Forelimb muscle (tissue), 1 donor: Measurements from ENCODE around the gene LANCL2. TPM values are rescaled to one million over a fixed set of nuclear protein-coding genes. Genes with fewer than 3 reads are reported as not detected.
"Not testable (repeated sequence)": the region's sequence is repeated elsewhere in the genome, so short reads cannot be mapped to it uniquely, and the experiment has no call there.

Source experiments
- DNase-seq: peaks from one replicate; pipeline ENCODE4 v3.0.0-alpha.2; 2013; ENCODE audit warnings: low read depth
- polyA plus RNA-seq: library from polyadenylated mRNA; unstranded; fragments of 120-200 nt; gene quantifications from one replicate; pipeline ENCODE4 v1.2.1, GENCODE V29; 2013; ENCODE audit not compliant: insufficient read length

Gene LANCL2
- polyA plus RNA-seq, 1 donor: 18.5 TPM

GRCh38 chr7:55470261-55470660 is 105.1 kb downstream of the LANCL2 start:
- no peak for DNase-seq

GRCh38 chr7:55471594-55471993 is 106.5 kb downstream of the LANCL2 start:
- not testable (repeated sequence) for DNase-seq

DNA sequence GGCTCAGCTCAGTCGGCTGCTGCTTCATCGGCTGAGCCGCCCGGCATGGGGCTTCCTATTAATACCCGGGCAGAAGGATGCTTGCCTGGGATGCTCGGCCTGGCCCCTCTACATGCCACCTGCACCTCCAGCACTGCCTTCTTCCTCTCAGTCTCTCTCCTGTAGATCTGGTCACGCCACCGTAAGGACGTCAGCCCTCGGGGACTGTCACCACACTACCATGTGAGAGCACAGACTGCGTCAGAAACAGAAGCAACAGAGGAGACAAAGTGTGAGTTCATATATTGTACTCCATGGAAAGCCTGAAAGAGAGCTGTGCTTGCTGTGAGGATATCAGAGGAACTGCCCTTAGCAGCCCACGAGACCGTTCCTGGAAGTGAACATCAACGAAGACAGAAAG is 107.3 kb downstream of the LANCL2 start:
- not testable (repeated sequence) for DNase-seq

DNA sequence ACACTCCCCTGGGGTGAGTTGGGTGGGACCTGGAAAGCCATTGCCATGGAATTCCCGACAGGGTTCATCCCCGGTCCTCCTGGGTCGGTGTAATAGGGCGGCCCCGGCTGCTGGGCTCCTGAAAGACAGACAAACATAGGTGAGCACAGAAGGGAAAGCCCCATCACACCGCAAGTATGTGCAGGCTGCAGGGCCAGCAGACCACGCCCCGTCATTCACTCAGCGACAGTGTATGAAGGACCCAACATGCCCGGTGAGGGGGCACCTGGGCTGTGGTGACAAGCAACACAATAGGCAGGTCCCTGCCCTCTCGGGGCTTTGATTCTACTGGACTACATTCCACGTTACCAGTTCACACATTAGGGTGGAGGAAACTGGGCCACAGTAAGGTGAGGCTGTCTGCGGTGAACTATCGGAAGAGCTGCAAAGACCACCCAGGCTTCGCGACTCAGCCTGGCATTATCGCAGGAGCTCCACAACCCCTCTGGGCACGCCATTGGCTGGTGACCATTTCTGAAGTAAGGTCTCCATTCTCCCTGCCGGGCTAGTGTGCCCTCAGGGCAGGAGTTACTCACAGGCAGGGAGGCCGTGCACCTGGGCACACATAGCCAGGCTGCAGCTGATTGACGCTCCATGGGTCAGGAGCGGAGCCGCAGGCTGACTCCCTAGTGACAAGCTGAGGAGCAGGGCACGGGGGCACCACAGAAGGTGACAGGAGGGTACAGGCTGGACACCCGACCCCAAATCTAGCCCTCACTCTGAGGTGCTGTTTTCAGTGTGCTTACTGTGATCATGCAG is 108.0 kb downstream of the LANCL2 start:
- no peak for DNase-seq

GRCh38 chr7:55473932-55474331 is 108.8 kb downstream of the LANCL2 start:
- no peak for DNase-seq

- no peak for DNase-seq
Measured at GRCh38 chr7:55474944-55475854, 110.1 kb downstream of the LANCL2 start.

- DNase-seq: no peak
Measured at GRCh38 chr7:55475855-55476803, 111.0 kb downstream of the LANCL2 start.

- no peak for DNase-seq
Measured at GRCh38 chr7:55476852-55477780, 112.0 kb downstream of the LANCL2 start.

GRCh38 chr7:55477781-55478374 is 112.7 kb downstream of the LANCL2 start:
- DNase-seq: no peak

GRCh38 chr7:55478700-55479099 is 113.6 kb downstream of the LANCL2 start:
- DNase-seq: no peak

GRCh38 chr7:55481155-55481554 is 116.0 kb downstream of the LANCL2 start:
- DNase-seq: no peak

DNA sequence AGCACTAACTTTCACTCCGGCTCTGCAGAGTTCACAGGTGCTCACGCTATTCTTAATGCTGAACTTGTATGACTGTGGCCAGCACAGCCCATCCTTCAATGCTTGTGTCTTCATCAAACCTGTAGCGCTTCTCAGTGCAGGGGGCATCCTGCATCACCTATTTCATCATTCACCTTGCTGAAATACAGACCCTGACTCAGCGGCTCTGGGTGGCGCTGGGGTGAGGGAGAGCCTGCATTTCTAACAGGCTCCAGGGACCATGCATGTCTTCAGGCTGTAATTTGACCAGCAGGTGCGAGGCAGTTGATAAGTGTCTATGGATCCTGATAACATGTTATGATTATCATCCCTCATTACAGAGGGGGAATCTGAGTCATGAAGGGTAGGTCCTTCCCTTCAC is 117.9 kb downstream of the LANCL2 start:
- DNase-seq: no peak

Other genes starting within 250 kb of the LANCL2 start
- gene VOPP1, start 207.2 kb downstream of the LANCL2 start, polyA plus RNA-seq: 24.6 TPM